Panc1 (cell line): ENCODE measurements around the gene OTOA. TPM values are rescaled to one million over a fixed set of nuclear protein-coding genes. Genes with fewer than 3 reads are reported as not detected.

ENCODE experiments used
- ATAC-seq: fragments of 200-7000 bp; cut with Tn5 transposase; 2 replicates; pipeline ENCODE4 v1.9.1; 2020; ENCODE audit warnings: mild to moderate bottlenecking, moderate library complexity
- BruUV-seq: library from RNA; stranded (reverse); fragments of 400-500 nt; replicated peaks from 2 replicates; lab custom pipeline; 2021; lab: Mats Ljungman, UMichigan
- CTCF ChIA-PET: fragments of 300-600 bp; sonication (Branson Sonifier 250); formaldehyde crosslinking; loops from one replicate; lab custom pipeline; 2022; ENCODE audit warnings: antibody characterized with exemption; lab: Charles Lee
- POLR2A ChIA-PET: fragments of 300-600 bp; sonication (Branson Sonifier 250); formaldehyde crosslinking; loops from one replicate; lab custom pipeline; 2022; ENCODE audit warnings: antibody characterized with exemption; lab: Charles Lee
- DNase-seq: peaks from one replicate; pipeline ENCODE4 v3.0.0-alpha.2; 2010; ENCODE audit warnings: low read depth, low spot score
- H3K27ac ChIP-seq: 2 replicates; pipeline ENCODE4 v1.5.1; 2011; ENCODE audit warnings: mild to moderate bottlenecking, low read length, inconsistent platforms
- H3K27me3 ChIP-seq: fragments of 200-500 bp; sonication (Bioruptor generic); 2 replicates; pipeline ENCODE4 v1.6.0; 2014; ENCODE audit warnings: low read length, inconsistent platforms; ENCODE audit not compliant: control insufficient read depth, insufficient read depth
- H3K36me3 ChIP-seq: fragments of 200-500 bp; sonication (Bioruptor generic); 2 replicates; pipeline ENCODE4 v1.5.1; 2014; ENCODE audit warnings: inconsistent platforms, mild to moderate bottlenecking, low read length, moderate library complexity; ENCODE audit not compliant: control insufficient read depth, insufficient read depth
- H3K4me1 ChIP-seq: 2 replicates; pipeline ENCODE4 v1.5.1; 2011; ENCODE audit warnings: inconsistent platforms, mild to moderate bottlenecking, low read length, moderate library complexity; ENCODE audit not compliant: control insufficient read depth, insufficient read depth
- H3K4me3 ChIP-seq, 2 experiments: 2 replicates each; pipeline ENCODE4 v1.5.1; 2011 to 2012; ENCODE audit warnings: low read depth in 2 of 2, low read length in 2 of 2, mild to moderate bottlenecking in 2 of 2, inconsistent platforms in 1 of 2, moderate library complexity in 1 of 2
- H3K9me3 ChIP-seq: fragments of 200-500 bp; sonication (Bioruptor generic); 2 replicates; pipeline ENCODE4 v1.5.1; 2014; ENCODE audit warnings: low read depth, mild to moderate bottlenecking, inconsistent platforms, low read length, moderate library complexity; ENCODE audit not compliant: control insufficient read depth, insufficient read depth
- CTCF ChIP-seq: fragments of 450-650 bp; IDR thresholded peaks from 2 replicates; pipeline ENCODE4 v1.5.1; 2017; ENCODE audit warnings: mild to moderate bottlenecking
- POLR2AphosphoS5 ChIP-seq: IDR thresholded peaks from 2 replicates; pipeline ENCODE4 v1.6.1; 2012; ENCODE audit warnings: mild to moderate bottlenecking, low read depth, low read length, moderate library complexity
- SIN3A ChIP-seq: IDR thresholded peaks from 2 replicates; pipeline ENCODE4 v1.6.1; 2012; ENCODE audit warnings: low read depth, mild to moderate bottlenecking, low read length, moderate library complexity, borderline replicate concordance; ENCODE audit not compliant: insufficient read depth
- TCF7L2 ChIP-seq: IDR thresholded peaks from 2 replicates; pipeline ENCODE4 v1.6.1; 2011; ENCODE audit warnings: mild to moderate bottlenecking, low read depth, low read length, inconsistent platforms
- in situ Hi-C: cut with HindIII; loops from 2 replicates; pipeline ENCODE4 v1.10.0; 2016; ENCODE audit warnings: low sequenced_read_pairs, low pct_unique_long_range_greater_than_20kb
- intact Hi-C: fragments of 100-400 bp; cut with micrococcal nuclease; formaldehyde crosslinking; loops from one replicate; pipeline ENCODE4 v1.10.0; 2022; ENCODE audit not compliant: unreplicated experiment
- total RNA-seq: library from RNA; stranded (reverse); gene quantifications from one replicate; pipeline ENCODE4 v1.2.1, GENCODE V29; 2021; ENCODE audit not compliant: unreplicated experiment
- TF ChIP-seq, protein P1 (sequence below), 2 experiments: IDR thresholded peaks; 2 replicates each; pipeline ENCODE4 v1.6.1; 2011 to 2012; ENCODE audit warnings: low read depth in 2 of 2, control low read depth in 1 of 2, low read length in 1 of 2, mild to moderate bottlenecking in 1 of 2, moderate library complexity in 1 of 2; ENCODE audit not compliant: insufficient read depth in 1 of 2

The OTOA gene
- total RNA-seq, 1 experiment from 2014 or later, result not detected

DNA sequence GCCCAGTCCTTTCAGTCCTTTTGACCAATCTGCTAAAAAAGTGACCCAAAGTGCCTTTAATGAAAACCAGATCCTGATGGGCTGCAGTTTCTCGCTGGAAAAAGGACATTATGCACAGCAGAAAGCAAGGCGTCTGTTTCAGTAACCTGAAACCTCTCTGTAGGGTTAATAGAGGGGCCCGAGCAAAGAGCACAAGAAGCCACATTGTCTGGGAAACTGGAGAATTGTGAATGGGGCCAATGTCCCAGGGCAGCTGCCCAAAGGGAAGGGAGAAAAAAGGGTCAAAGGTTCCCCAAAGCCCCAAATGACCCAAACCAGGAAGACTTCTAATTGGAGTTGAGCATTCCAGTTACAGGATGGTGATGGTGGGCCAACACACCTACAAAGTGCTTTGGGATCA, 3.0 kb downstream of the OTOA start:
- Histone ChIP-seq H3K4me3 (no peak overlapping the region), H3K27me3 (no peaks in the 10 kb centered on the region), H3K36me3 (no peaks in the 10 kb centered on the region), H3K4me1 (no peaks in the 10 kb centered on the region), H3K9me3 (no peaks in the 10 kb centered on the region), H3K27ac (no peak overlapping the region)
- CTCF ChIA-PET, result no interaction called here
- in situ Hi-C loops, result no loop called here
- ATAC-seq (no peak), DNase-seq (no peak)
- TF ChIP-seq TCF7L2 (no peak), POLR2AphosphoS5 (no peak), SIN3A (no peak), CTCF (no peak)
- TF ChIP-seq, protein P1, sequence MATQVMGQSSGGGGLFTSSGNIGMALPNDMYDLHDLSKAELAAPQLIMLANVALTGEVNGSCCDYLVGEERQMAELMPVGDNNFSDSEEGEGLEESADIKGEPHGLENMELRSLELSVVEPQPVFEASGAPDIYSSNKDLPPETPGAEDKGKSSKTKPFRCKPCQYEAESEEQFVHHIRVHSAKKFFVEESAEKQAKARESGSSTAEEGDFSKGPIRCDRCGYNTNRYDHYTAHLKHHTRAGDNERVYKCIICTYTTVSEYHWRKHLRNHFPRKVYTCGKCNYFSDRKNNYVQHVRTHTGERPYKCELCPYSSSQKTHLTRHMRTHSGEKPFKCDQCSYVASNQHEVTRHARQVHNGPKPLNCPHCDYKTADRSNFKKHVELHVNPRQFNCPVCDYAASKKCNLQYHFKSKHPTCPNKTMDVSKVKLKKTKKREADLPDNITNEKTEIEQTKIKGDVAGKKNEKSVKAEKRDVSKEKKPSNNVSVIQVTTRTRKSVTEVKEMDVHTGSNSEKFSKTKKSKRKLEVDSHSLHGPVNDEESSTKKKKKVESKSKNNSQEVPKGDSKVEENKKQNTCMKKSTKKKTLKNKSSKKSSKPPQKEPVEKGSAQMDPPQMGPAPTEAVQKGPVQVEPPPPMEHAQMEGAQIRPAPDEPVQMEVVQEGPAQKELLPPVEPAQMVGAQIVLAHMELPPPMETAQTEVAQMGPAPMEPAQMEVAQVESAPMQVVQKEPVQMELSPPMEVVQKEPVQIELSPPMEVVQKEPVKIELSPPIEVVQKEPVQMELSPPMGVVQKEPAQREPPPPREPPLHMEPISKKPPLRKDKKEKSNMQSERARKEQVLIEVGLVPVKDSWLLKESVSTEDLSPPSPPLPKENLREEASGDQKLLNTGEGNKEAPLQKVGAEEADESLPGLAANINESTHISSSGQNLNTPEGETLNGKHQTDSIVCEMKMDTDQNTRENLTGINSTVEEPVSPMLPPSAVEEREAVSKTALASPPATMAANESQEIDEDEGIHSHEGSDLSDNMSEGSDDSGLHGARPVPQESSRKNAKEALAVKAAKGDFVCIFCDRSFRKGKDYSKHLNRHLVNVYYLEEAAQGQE (IDR thresholded peaks at IDR 0.05; ENCODE audit: insufficient read depth in 1 of 2, low read depth in 2 of 2, low read length in 1 of 2), result no peak
- POLR2A ChIA-PET, result interaction anchor here (0.6 kb wide), 1 partner anchor 17 kb away, joined by 6 read pairs; no protein-coding TSS in a partner anchor
- intact Hi-C loops, result no loop called here
- no TSS peak for BruUV-seq

GRCh38 chr16:21667575-21667974, 3.8 kb downstream of the OTOA start:
- H3K4me3 ChIP-seq, result no peak overlapping the region
- POLR2A ChIA-PET, result interaction anchor here (0.6 kb wide), 1 partner anchor 18 kb away, joined by 6 read pairs; no protein-coding TSS in a partner anchor
- H3K9me3 ChIP-seq, result no peaks in the 10 kb centered on the region
- TF ChIP-seq, protein P1 (IDR thresholded peaks at IDR 0.05; ENCODE audit: insufficient read depth in 1 of 2, low read depth in 2 of 2, low read length in 1 of 2), result no peak
- TF ChIP-seq SIN3A (no peak), POLR2AphosphoS5 (no peak), CTCF (no peak), TCF7L2 (no peak)
- BruUV-seq, result no TSS peak
- no peak overlapping the region for H3K27ac ChIP-seq
- no peaks in the 10 kb centered on the region for H3K27me3 ChIP-seq
- CTCF ChIA-PET, result interaction anchor here (1.0 kb wide), 1 partner anchor 10 kb away, joined by 6 read pairs; no protein-coding TSS in a partner anchor
- DNase-seq (no peak), ATAC-seq (no peak)
- no peaks in the 10 kb centered on the region for H3K36me3 ChIP-seq
- intact Hi-C loops (no loop called here), in situ Hi-C loops (no loop called here)
- no peaks in the 10 kb centered on the region for H3K4me1 ChIP-seq
